HFF-Myc (cell line): Measurements from ENCODE around the gene PDCD4.

ENCODE experiments used
- DNase-seq: peaks from one replicate; pipeline ENCODE4 v3.0.0-alpha.2; 2011; ENCODE audit warnings: low read depth; ENCODE audit errors: extremely low read depth
- H3K4me3 ChIP-seq: replicated peaks from 2 replicates; pipeline ENCODE4 v1.5.1; 2011; ENCODE audit warnings: low read depth, mild to moderate bottlenecking, control low read depth, low read length
- TF ChIP-seq, protein P1 (sequence below): IDR thresholded peaks from 2 replicates; pipeline ENCODE4 v1.5.1; 2012; ENCODE audit warnings: mild to moderate bottlenecking, low read depth, low read length, control low read depth; ENCODE audit errors: missing control alignments

PDCD4 gene

DNA sequence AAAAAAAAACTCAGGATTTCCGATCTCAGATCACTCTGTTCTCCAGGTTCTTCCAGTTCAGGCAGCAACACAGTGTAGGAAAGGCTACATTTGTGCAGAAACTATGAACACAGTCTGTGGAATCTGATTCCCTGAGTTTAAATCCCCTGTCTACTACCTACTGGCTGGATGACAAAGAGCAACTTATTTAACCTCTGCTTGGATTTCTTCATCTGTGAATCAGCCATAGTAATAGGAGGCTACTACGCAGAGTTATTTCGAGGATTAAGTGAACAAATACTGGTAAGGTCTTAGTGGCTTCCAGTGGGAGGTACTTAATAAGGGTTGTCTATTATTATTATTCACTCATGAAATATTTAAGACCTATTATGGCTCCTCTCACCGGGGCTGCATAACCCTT is 44.3 kb upstream of the PDCD4 start:
- TF ChIP-seq, protein P1, sequence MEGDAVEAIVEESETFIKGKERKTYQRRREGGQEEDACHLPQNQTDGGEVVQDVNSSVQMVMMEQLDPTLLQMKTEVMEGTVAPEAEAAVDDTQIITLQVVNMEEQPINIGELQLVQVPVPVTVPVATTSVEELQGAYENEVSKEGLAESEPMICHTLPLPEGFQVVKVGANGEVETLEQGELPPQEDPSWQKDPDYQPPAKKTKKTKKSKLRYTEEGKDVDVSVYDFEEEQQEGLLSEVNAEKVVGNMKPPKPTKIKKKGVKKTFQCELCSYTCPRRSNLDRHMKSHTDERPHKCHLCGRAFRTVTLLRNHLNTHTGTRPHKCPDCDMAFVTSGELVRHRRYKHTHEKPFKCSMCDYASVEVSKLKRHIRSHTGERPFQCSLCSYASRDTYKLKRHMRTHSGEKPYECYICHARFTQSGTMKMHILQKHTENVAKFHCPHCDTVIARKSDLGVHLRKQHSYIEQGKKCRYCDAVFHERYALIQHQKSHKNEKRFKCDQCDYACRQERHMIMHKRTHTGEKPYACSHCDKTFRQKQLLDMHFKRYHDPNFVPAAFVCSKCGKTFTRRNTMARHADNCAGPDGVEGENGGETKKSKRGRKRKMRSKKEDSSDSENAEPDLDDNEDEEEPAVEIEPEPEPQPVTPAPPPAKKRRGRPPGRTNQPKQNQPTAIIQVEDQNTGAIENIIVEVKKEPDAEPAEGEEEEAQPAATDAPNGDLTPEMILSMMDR: no peak
- no peak overlapping the region for H3K4me3 ChIP-seq
- no peak for DNase-seq

- H3K4me3 ChIP-seq: no peak overlapping the region
- TF ChIP-seq, protein P1: no peak
- DNase-seq: no peak
Observed at GRCh38 chr10:110827875-110828274, 43.9 kb upstream of the PDCD4 start.

DNA sequence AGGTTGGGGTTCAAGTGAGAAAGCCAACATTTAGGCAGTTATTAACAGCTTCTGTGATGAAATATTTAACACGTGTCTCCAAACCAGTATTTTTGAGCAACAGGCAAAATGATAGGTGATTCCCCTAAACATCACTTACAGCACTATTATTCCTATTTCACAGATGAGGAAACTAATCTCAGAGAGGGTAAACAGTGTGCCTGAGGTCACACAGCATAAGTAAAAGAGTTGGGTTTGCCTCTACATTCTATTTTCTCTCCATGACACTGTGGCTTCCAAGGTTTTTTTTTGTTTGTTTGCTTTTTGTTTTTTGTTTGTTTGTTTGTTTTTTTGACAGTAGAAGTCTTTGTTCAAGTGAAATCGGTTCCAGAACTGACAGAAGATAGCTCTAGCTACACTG is 43.2 kb upstream of the PDCD4 start:
- DNase-seq: no peak
- H3K4me3 ChIP-seq: no peak overlapping the region
- TF ChIP-seq, protein P1: no peak

GRCh38 chr10:110829721-110830410 is 41.9 kb upstream of the PDCD4 start:
- TF ChIP-seq, protein P1: no peak
- no peak overlapping the region for H3K4me3 ChIP-seq
- no peak for DNase-seq

- TF ChIP-seq, protein P1: no peak
- DNase-seq: no peak
- H3K4me3 ChIP-seq: no peak overlapping the region
Observed at GRCh38 chr10:110833234-110833940, 38.3 kb upstream of the PDCD4 start.

GRCh38 chr10:110833941-110834628 is 37.6 kb upstream of the PDCD4 start:
- H3K4me3 ChIP-seq: no peak overlapping the region
- DNase-seq: no peak
- TF ChIP-seq, protein P1: no peak
